ENCODE data around the gene SETDB1.
A peak's percentile ranks its signal among the peaks of the same experiment; 100 is the strongest.

Gene SETDB1

DNA sequence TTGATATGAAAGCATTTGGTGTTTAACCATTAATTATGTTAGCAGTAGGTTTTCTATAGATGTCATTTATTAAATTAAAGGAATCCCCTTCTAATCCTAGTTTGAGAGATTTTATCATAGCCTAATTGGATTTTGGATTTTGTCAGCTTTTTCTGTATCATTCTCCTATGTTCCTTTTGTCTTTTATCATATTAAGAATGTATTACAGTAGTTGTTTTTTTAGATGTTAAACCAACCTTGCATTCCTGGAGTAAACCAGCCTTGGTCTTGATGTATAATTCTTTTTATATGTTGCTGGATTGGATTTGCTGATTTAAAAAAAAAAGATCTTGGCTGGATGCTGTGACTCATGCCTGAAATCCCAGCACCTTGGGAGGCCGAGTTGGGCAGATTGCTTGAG is 5.6 kb downstream of the SETDB1 start:
- peak; percentile 23 for DNase-seq

- DNase-seq = no peak
Observed at GRCh38 chr1:150944856-150945255, 18.7 kb downstream of the SETDB1 start.

- DNase-seq = no peak
Observed at GRCh38 chr1:150954708-150955107, 28.5 kb downstream of the SETDB1 start.

DNA sequence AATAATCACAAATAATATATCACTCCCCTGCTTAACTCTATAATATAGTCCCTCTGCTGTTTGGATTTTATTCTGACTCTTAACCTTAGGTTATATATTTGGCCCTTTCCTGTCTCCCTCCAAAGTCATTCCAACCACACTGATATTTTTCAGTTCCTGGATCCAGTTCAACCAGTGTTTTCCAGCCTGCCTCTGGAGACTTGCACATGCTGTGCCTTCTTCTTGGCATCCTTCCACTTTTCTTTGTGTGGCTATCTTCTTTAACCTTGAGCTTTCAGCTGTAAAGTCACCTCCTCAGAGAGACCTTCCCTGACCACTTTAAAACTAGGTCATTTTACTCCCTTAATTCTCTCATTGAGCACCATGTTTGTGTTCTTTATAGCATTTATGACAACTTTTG is 29.1 kb downstream of the SETDB1 start:
- DNase-seq = no peak

GRCh38 chr1:150957666-150958065 is 31.5 kb downstream of the SETDB1 start:
- no peak for DNase-seq

GRCh38 chr1:150960646-150961045 is 34.5 kb downstream of the SETDB1 start:
- DNase-seq = no peak

GRCh38 chr1:150961756-150962155 is 35.6 kb downstream of the SETDB1 start:
- DNase-seq = no peak

GRCh38 chr1:150963321-150964163 is 37.4 kb downstream of the SETDB1 start:
- DNase-seq = no peak

- no peak for DNase-seq
Observed at GRCh38 chr1:150964164-150964489, 38.0 kb downstream of the SETDB1 start.

DNA sequence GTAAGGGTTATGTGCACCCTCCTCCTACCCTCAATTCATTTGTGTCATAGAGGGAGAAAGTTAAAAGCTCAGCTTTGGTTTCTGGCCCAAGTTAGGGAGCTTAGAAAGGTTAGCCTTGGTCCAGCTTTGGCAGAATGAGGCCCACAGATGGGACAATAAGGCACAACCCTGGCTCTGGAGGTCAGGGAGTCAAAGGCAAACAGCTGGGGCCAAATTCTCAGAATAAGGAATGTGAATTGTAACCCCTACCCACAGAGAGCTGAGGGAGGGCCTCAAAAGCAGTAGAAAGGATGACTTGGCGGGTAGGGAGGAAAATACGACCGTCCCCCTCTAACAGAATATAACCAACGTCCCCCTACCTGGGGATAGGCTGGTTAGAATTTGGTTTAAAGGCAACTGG is 39.4 kb downstream of the SETDB1 start:
- DNase-seq = no peak

- DNase-seq = no peak
Observed at GRCh38 chr1:150966011-150966410, 39.8 kb downstream of the SETDB1 start.

- DNase-seq = no peak
Observed at GRCh38 chr1:150967936-150968335, 41.8 kb downstream of the SETDB1 start.

- no peak for DNase-seq
Observed at GRCh38 chr1:150968491-150968890, 42.3 kb downstream of the SETDB1 start.

GRCh38 chr1:150969626-150970025 is 43.5 kb downstream of the SETDB1 start:
- DNase-seq = no peak

DNA sequence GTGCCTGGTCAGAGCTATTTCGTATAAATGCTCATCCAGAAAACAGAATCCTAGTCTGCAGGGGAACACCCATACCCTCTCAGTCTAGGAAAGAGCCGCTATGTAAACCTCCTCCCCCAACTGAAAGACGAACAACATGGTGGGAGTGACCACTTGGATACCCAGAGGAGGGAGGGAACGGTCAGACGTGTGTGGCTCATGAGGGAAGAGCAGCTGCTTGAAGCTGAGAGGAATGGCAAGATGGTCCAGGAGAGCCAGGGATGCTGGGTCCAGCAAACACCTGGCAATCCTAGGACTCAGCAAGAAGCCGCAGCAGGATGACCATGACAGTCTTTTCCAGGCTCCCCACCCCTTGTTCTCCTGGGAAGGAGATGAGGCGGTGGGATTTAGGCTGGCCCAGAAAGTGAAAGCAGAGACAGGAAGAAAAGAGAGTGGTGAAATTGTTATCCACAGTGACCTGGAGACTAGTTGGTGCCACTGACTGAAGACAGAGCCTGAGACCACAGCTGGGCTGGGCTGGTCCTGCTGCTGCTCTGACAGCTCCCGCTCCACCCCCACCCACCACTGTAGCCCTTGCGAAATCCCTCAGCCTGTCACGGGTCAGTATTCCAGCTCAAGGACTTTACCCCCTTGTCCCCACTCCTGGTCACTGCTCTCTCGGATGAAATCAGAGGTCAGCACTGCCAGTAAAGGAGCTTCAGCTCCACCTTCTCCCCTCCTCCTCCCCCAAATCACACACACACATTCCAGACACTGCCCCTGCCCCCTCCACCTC is 44.8 kb downstream of the SETDB1 start:
- DNase-seq = no peak

- DNase-seq = no peak
Observed at GRCh38 chr1:150971583-150972416, 45.6 kb downstream of the SETDB1 start.

DNA sequence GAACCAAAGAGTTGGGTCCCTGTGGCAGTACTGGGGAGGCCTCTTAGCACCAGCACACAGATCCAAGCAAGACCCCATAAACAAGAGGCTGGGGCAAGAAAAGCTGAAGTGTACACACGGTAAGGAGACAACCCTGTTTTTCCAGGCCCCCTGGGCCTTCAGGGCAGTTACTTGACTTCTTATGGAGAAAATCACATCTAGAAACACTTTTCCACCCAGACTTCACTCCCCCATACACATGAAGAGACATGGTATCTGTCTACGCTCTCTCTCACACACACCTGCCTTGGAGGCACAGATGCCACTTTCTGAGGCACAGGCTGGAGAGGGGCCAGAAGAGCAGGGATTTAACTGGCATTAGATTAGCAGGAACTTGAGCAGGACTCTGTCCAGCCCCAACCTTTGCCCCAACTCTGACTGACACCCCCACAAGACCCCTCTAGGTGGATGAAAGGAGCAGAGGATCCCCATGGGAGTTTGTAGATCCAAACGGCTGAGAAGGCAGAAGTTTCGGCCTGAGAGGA is 46.3 kb downstream of the SETDB1 start:
- no peak for DNase-seq

- DNase-seq = no peak
Observed at GRCh38 chr1:150973258-150973835, 47.2 kb downstream of the SETDB1 start.

DNA sequence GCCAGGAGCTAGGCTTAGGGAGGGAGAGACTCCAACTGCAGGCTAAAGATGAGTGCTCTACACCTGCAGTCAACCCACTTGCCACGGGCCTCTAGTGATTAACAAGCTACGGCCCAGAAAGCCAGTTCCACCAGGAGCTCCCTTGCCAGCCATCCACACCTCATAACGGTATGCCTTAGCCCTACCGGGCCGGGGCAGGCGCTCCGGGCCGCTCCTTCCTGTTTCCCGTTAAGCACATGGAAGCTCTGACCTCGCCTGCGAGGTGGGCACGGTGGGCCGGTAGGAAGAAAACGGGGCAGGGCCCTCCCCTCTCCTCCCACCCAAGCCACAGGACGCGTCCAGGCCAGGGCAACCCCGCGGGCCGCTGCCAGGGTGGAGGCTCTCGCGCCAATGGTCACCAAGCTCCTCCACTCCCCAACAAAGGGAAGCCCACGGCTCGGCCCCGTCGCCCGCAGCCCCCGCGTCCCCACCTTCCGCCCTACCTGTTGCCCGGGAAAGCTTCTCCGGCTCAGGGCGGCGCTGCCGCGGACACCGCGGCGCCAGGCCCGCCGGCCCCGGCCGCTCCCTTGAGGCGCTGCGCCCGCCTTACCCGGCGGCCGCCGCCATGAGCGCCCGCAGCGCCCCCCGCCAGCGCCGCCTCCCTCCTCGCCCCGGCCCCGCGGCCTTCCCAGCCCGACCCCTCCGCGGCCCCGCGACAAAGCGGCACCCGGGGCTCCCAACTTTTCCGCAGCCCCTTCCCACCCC is 47.8 kb downstream of the SETDB1 start:
- no peak for DNase-seq

GRCh38 chr1:150974580-150975478 is 48.7 kb downstream of the SETDB1 start, which contains the start of gene CERS2:
CERS2 (minus strand) TSS chr1:150974835; CDS start chr1:150969090, 5,745 bp downstream.
- peak; percentile 86 for DNase-seq

All from fibroblast of skin of back (primary cell).